ENCODE data around the gene TEDC1.
A peak's percentile ranks its signal among the peaks of the same experiment; 100 is the strongest.

Gene TEDC1

DNA sequence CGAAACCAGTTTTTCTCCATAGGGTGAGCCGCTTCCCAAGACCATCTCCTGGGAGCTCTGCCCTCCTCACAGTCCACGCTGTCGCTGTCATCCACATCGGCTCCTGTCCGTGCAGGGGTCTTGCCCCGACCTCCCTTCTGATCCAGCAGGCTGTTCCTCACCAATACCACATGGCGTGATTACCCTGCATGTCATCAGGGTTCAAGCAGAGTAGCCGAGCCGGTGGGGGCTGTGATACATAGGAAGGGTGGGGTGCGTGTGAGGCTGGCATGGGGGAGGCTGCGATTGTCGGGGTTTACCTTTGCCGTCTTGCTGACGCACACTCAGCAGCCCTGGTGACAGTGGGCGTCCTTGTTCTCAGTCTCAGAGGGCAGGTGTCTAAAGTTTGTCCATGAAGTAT, 17.0 kb downstream of the TEDC1 start:
- H3K4me2 ChIP-seq (ENCODE audit: low read length) = no peak overlapping the region
- H3K36me3 ChIP-seq (ENCODE audit: insufficient read depth, low read length) = no peaks in the 10 kb centered on the region
- H3K9me3 ChIP-seq (replicated peaks; ENCODE audit: low read length) = no peaks in the 10 kb centered on the region
- peaks cover 3% of the 10 kb centered on the region for H3K4me1 ChIP-seq (ENCODE audit: control insufficient read depth, insufficient read depth, low read length)
- peaks cover 35% of the 10 kb centered on the region for H3K27me3 ChIP-seq (ENCODE audit: control insufficient read depth, insufficient read depth, low read length)
- no peak overlapping the region for H3K9ac ChIP-seq (ENCODE audit: low read depth, low read length)
- no peak overlapping the region for H3K4me3 ChIP-seq (ENCODE audit: low read length)

DNA sequence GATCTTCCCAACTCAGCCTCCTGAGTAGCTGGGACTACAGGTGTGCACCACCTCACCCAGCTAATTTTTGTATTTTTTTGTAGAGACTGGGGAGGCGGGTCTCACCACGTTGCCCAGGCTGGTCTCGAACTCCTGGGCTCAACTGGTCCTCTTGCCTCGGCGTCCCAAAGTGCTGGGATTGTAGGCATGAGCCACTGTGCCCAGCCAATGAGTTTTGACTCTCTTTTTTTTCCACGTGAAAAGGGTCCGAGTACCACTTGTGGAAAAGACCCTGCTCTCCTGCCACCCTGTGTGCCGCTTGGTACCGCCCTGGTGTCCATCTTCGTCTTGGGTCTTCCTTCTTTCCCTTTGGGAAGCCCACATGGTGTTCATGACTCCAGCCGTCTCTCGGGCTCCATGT, 17.6 kb downstream of the TEDC1 start:
- Histone ChIP-seq H3K27me3 (ENCODE audit: control insufficient read depth, insufficient read depth, low read length) (peaks cover 35% of the 10 kb centered on the region), H3K4me3 (ENCODE audit: low read length) (no peak overlapping the region), H3K4me1 (ENCODE audit: control insufficient read depth, insufficient read depth, low read length) (peaks cover 3% of the 10 kb centered on the region), H3K4me2 (ENCODE audit: low read length) (no peak overlapping the region), H3K9me3 (replicated peaks; ENCODE audit: low read length) (no peaks in the 10 kb centered on the region), H3K9ac (ENCODE audit: low read depth, low read length) (no peak overlapping the region), H3K36me3 (ENCODE audit: insufficient read depth, low read length) (no peaks in the 10 kb centered on the region)

- H3K36me3 ChIP-seq (ENCODE audit: insufficient read depth, low read length) = no peaks in the 10 kb centered on the region
- no peak overlapping the region for H3K4me2 ChIP-seq (ENCODE audit: low read length)
- H3K9me3 ChIP-seq (replicated peaks; ENCODE audit: low read length) = no peaks in the 10 kb centered on the region
- H3K27me3 ChIP-seq (ENCODE audit: control insufficient read depth, insufficient read depth, low read length) = peaks cover 52% of the 10 kb centered on the region
- H3K4me1 ChIP-seq (ENCODE audit: control insufficient read depth, insufficient read depth, low read length) = no peaks in the 10 kb centered on the region
- H3K4me3 ChIP-seq (ENCODE audit: low read length) = no peak overlapping the region
- H3K9ac ChIP-seq (ENCODE audit: low read depth, low read length) = no peak overlapping the region
Observed at GRCh38 chr14:105517096-105517495, 26.1 kb downstream of the TEDC1 start.

- H3K9ac ChIP-seq (ENCODE audit: low read depth, low read length) = no peak overlapping the region
- H3K9me3 ChIP-seq (replicated peaks; ENCODE audit: low read length) = no peaks in the 10 kb centered on the region
- H3K4me3 ChIP-seq (ENCODE audit: low read length) = no peak overlapping the region
- peaks cover 42% of the 10 kb centered on the region for H3K27me3 ChIP-seq (ENCODE audit: control insufficient read depth, insufficient read depth, low read length)
- H3K4me2 ChIP-seq (ENCODE audit: low read length) = no peak overlapping the region
- H3K4me1 ChIP-seq (ENCODE audit: control insufficient read depth, insufficient read depth, low read length) = no peaks in the 10 kb centered on the region
- H3K36me3 ChIP-seq (ENCODE audit: insufficient read depth, low read length) = no peaks in the 10 kb centered on the region
Observed at GRCh38 chr14:105519946-105520698, 29.1 kb downstream of the TEDC1 start.

GRCh38 chr14:105525326-105525725, 34.3 kb downstream of the TEDC1 start:
- Histone ChIP-seq H3K9me3 (replicated peaks; ENCODE audit: low read length) (no peaks in the 10 kb centered on the region), H3K36me3 (ENCODE audit: insufficient read depth, low read length) (no peaks in the 10 kb centered on the region), H3K9ac (ENCODE audit: low read depth, low read length) (no peak overlapping the region), H3K4me3 (ENCODE audit: low read length) (no peak overlapping the region), H3K4me1 (ENCODE audit: control insufficient read depth, insufficient read depth, low read length) (peaks cover 22% of the 10 kb centered on the region), H3K4me2 (ENCODE audit: low read length) (no peak overlapping the region), H3K27me3 (ENCODE audit: control insufficient read depth, insufficient read depth, low read length) (peaks cover 17% of the 10 kb centered on the region)

GRCh38 chr14:105525861-105526775, 35.1 kb downstream of the TEDC1 start, which contains the start of gene TMEM121:
TSS of gene TMEM121 (plus strand) at chr14:105526583. CDS start at chr14:105528835, 2,252 bp downstream.
- Histone ChIP-seq H3K4me3 (ENCODE audit: low read length) (peak within 1 kb of the TSS; percentile 76), H3K4me2 (ENCODE audit: low read length) (peak within 1 kb of the TSS; percentile 98), H3K9ac (ENCODE audit: low read depth, low read length) (no peak within 1 kb of the TSS), H3K27me3 (ENCODE audit: control insufficient read depth, insufficient read depth, low read length) (peaks cover 16% of the 10 kb centered on the region), H3K4me1 (ENCODE audit: control insufficient read depth, insufficient read depth, low read length) (peaks cover 22% of the 10 kb centered on the region), H3K36me3 (ENCODE audit: insufficient read depth, low read length) (no peaks in the 10 kb centered on the region), H3K9me3 (replicated peaks; ENCODE audit: low read length) (no peaks in the 10 kb centered on the region)

- peaks cover 22% of the 10 kb centered on the region for H3K4me1 ChIP-seq (ENCODE audit: control insufficient read depth, insufficient read depth, low read length)
- H3K27me3 ChIP-seq (ENCODE audit: control insufficient read depth, insufficient read depth, low read length) = peaks cover 14% of the 10 kb centered on the region
- H3K9ac ChIP-seq (ENCODE audit: low read depth, low read length) = no peak overlapping the region
Observed at GRCh38 chr14:105526776-105527380, 35.8 kb downstream of the TEDC1 start.

GRCh38 chr14:105527381-105527825, 36.4 kb downstream of the TEDC1 start:
- peak overlapping the region; percentile 98 for H3K4me2 ChIP-seq (ENCODE audit: low read length)
- H3K9ac ChIP-seq (ENCODE audit: low read depth, low read length) = no peak overlapping the region
- peaks cover 22% of the 10 kb centered on the region for H3K4me1 ChIP-seq (ENCODE audit: control insufficient read depth, insufficient read depth, low read length)
- H3K36me3 ChIP-seq (ENCODE audit: insufficient read depth, low read length) = no peaks in the 10 kb centered on the region
- H3K9me3 ChIP-seq (replicated peaks; ENCODE audit: low read length) = no peaks in the 10 kb centered on the region
- peaks cover 13% of the 10 kb centered on the region for H3K27me3 ChIP-seq (ENCODE audit: control insufficient read depth, insufficient read depth, low read length)
- peak overlapping the region; percentile 76 for H3K4me3 ChIP-seq (ENCODE audit: low read length)

More at GRCh38 chr14:105526776-105527380, 35.8 kb downstream of the TEDC1 start:
- peak overlapping the region; percentile 76 for H3K4me3 ChIP-seq (ENCODE audit: low read length)
- no peaks in the 10 kb centered on the region for H3K9me3 ChIP-seq (replicated peaks; ENCODE audit: low read length)
- peak overlapping the region; percentile 98 for H3K4me2 ChIP-seq (ENCODE audit: low read length)
- H3K36me3 ChIP-seq (ENCODE audit: insufficient read depth, low read length) = no peaks in the 10 kb centered on the region

DNA sequence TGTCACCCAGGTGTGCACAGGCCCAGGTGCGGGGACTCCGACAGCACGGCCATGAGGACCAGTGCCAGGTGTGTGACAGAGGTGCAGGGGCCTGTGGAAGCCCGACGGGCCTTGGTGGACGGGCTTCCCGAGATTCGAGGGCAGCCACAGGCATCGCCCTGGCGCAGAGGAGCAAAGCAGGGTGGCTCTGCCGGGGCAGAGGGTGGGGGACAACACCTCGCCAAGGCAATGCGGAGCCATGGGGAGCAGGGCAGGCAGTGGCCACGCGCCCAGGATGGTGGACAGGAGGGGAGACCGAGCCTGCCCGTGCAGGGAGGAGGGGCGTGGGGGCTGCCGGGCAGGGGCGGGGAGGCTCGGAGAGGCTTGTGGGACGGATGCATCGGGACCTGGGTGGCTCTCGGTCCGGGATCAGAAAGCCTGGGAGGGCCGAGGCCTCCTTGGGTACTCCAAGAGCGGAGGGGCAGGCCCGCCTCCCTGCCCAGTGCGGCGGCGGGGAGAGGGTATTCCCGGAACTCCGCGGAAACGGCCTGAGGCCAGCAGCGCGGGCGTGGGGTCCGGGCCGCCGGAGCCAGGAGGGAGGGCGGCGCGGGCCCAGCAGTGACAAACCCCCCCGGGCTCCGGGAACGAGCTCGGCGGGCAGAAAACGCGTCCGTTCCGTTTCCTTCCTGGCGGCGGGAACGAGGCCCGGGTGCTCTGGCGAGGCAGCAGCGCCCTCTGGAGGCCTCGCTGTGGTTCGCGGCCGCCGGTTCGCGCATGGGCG, 37.0 kb downstream of the TEDC1 start:
- no peaks in the 10 kb centered on the region for H3K36me3 ChIP-seq (ENCODE audit: insufficient read depth, low read length)
- H3K4me3 ChIP-seq (ENCODE audit: low read length) = peak overlapping the region; percentile 76
- peaks cover 16% of the 10 kb centered on the region for H3K27me3 ChIP-seq (ENCODE audit: control insufficient read depth, insufficient read depth, low read length)
- H3K9ac ChIP-seq (ENCODE audit: low read depth, low read length) = peak overlapping the region; percentile 85
- H3K9me3 ChIP-seq (replicated peaks; ENCODE audit: low read length) = no peaks in the 10 kb centered on the region
- peaks cover 22% of the 10 kb centered on the region for H3K4me1 ChIP-seq (ENCODE audit: control insufficient read depth, insufficient read depth, low read length)
- H3K4me2 ChIP-seq (ENCODE audit: low read length) = peak overlapping the region; percentile 98

DNA sequence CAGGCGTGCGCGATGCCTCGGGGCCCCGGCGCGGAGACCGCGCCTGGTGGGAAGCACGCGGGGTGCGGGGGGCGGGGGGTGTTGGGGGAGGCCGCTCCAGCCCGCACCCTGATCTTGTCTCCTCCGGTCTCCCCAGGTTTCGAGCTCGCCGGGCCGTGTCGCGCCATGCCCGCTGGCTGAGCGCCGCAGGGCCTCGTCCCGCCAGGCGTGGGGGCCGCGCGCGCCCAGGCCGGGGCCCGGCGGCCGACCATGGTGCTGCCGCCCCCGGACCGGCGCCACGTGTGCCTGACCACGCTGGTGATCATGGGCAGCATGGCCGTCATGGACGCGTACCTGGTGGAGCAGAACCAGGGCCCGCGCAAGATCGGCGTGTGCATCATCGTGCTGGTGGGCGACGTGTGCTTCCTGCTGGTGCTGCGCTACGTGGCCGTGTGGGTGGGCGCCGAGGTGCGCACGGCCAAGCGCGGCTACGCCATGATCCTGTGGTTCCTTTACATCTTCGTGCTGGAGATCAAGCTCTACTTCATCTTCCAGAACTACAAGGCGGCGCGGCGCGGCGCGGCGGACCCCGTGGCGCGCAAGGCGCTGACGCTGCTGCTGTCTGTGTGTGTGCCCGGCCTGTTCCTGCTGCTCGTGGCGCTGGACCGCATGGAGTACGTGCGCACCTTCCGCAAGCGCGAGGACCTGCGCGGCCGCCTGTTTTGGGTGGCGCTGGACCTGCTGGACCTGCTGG, 37.7 kb downstream of the TEDC1 start:
- H3K9me3 ChIP-seq (replicated peaks; ENCODE audit: low read length) = no peaks in the 10 kb centered on the region
- H3K27me3 ChIP-seq (ENCODE audit: control insufficient read depth, insufficient read depth, low read length) = peaks cover 24% of the 10 kb centered on the region
- peaks cover 22% of the 10 kb centered on the region for H3K4me1 ChIP-seq (ENCODE audit: control insufficient read depth, insufficient read depth, low read length)
- H3K36me3 ChIP-seq (ENCODE audit: insufficient read depth, low read length) = no peaks in the 10 kb centered on the region
- H3K4me2 ChIP-seq (ENCODE audit: low read length) = peak overlapping the region; percentile 74
- H3K4me3 ChIP-seq (ENCODE audit: low read length) = peak overlapping the region; percentile 50
- H3K9ac ChIP-seq (ENCODE audit: low read depth, low read length) = no peak overlapping the region
